Activated CD4-positive, alpha-beta T cell treated with anti-CD3 and anti-CD28 coated beads for 36 hours (primary cell): ENCODE data around the gene SPIRE2. TPM values are rescaled to one million over a fixed set of nuclear protein-coding genes. Genes with fewer than 3 reads are reported as not detected.
"Not testable (repeated sequence)": the region's sequence is repeated elsewhere in the genome, so short reads cannot be mapped to it uniquely, and the experiment has no call there.

ENCODE experiments used
- ATAC-seq: fragments of 200-7000 bp; cut with Tn5 transposase; one replicate; pipeline ENCODE4 v1.10.0; 2021; ENCODE audit warnings: mild to moderate bottlenecking, moderate library complexity
- CTCF ChIA-PET: fragments of 350-600 bp; sonication (Branson Sonifier 250); formaldehyde crosslinking; loops from one replicate; lab custom pipeline; 2021; ENCODE audit warnings: antibody characterized with exemption; lab: Charles Lee
- POLR2A ChIA-PET: fragments of 350-600 bp; sonication (Branson Sonifier 250); formaldehyde crosslinking; loops from one replicate; lab custom pipeline; 2021; ENCODE audit warnings: antibody characterized with exemption, inconsistent platforms; lab: Charles Lee
- DNase-seq: peaks from one replicate; pipeline ENCODE4 v3.0.0-alpha.2; 2020
- H3K27ac Mint-ChIP-seq: one replicate; pipeline ENCODE4 v1.8.0; 2021; ENCODE audit warnings: mixed read lengths
- H3K27me3 Mint-ChIP-seq: one replicate; pipeline ENCODE4 v1.8.0; 2021; ENCODE audit warnings: mixed read lengths
- H3K36me3 Mint-ChIP-seq: one replicate; pipeline ENCODE4 v1.8.0; 2021; ENCODE audit warnings: low read depth, mixed read lengths
- H3K4me1 Mint-ChIP-seq: one replicate; pipeline ENCODE4 v1.8.0; 2021; ENCODE audit warnings: mixed read lengths
- H3K4me3 Mint-ChIP-seq: one replicate; pipeline ENCODE4 v1.8.0; 2021; ENCODE audit warnings: mild to moderate bottlenecking, moderate library complexity, mixed read lengths
- H3K9me3 Mint-ChIP-seq: one replicate; pipeline ENCODE4 v1.8.0; 2021; ENCODE audit warnings: low read depth, mixed read lengths
- intact Hi-C, 2 experiments: fragments of 100-400 bp; cut with DNase I in 1 of 2; cut with micrococcal nuclease in 1 of 2; formaldehyde crosslinking; loops; one replicate each; pipeline versions ENCODE4 v1.14.2 to v1.15.1; 2022 to 2024; cut with DNase I, micrococcal nuclease
- total RNA-seq, 2 experiments: library from RNA; stranded (reverse); gene quantifications; one replicate each; pipeline ENCODE4 v1.2.3, GENCODE V29; 2021

The SPIRE2 gene
- total RNA-seq, 2 experiments from 2014 or later: 1.1 to 1.5 TPM

- ChIA-PET CTCF (interaction anchor here (0.8 to 3.4 kb wide), 3 partner anchors 14 to 85 kb away, joined by 3 to 31 read pairs (median 5); no protein-coding TSS in a partner anchor), POLR2A (no interaction called here)
- H3K27me3 Mint-ChIP-seq: no peaks in the 10 kb centered on the region
- H3K9me3 Mint-ChIP-seq: no peaks in the 10 kb centered on the region
- ATAC-seq (no peak), DNase-seq (no peak)
- no peak overlapping the region for H3K4me3 Mint-ChIP-seq
- no peak overlapping the region for H3K27ac Mint-ChIP-seq
- intact Hi-C loops: loop anchor here in 1 of 2 experiments (2.0 kb wide), 1 partner anchor 85 kb away; no protein-coding TSS in a partner anchor
- peaks cover 6% of the 10 kb centered on the region for H3K4me1 Mint-ChIP-seq
- peaks cover 64% of the 10 kb centered on the region for H3K36me3 Mint-ChIP-seq
These were observed 36.8 kb upstream of the SPIRE2 start for GRCh38 chr16:89791278-89791995.

GRCh38 chr16:89793092-89793491, 35.2 kb upstream of the SPIRE2 start:
- H3K27me3 Mint-ChIP-seq, ATAC-seq, POLR2A ChIA-PET, H3K9me3 Mint-ChIP-seq, H3K27ac Mint-ChIP-seq, H3K4me1 Mint-ChIP-seq, H3K4me3 Mint-ChIP-seq: not testable (repeated sequence)
- CTCF ChIA-PET: interaction anchor here (0.7 to 3.4 kb wide), 8 partner anchors 11 to 90 kb away, joined by 3 to 31 read pairs (median 3); no protein-coding TSS in a partner anchor
- intact Hi-C loops: loop anchor here in 1 of 2 experiments (1.0 kb wide), 2 partner anchors 87 to 93 kb away; no protein-coding TSS in a partner anchor
- H3K36me3 Mint-ChIP-seq: peaks cover 56% of the 10 kb centered on the region
- DNase-seq: peak; percentile 61

- POLR2A ChIA-PET: interaction anchor here (0.6 kb wide), 1 partner anchor 133 kb away, joined by 3 read pairs; no protein-coding TSS in a partner anchor
- intact Hi-C loops: loop anchor here in 1 of 2 experiments (1.0 kb wide), 2 partner anchors 88 to 94 kb away; no protein-coding TSS in a partner anchor
- H3K36me3 Mint-ChIP-seq: peaks cover 60% of the 10 kb centered on the region
- no peak for ATAC-seq
- no peaks in the 10 kb centered on the region for H3K27me3 Mint-ChIP-seq
- H3K4me3 Mint-ChIP-seq: no peak overlapping the region
- H3K27ac Mint-ChIP-seq: no peak overlapping the region
- H3K4me1 Mint-ChIP-seq: no peaks in the 10 kb centered on the region
- no peaks in the 10 kb centered on the region for H3K9me3 Mint-ChIP-seq
- no peak for DNase-seq
- CTCF ChIA-PET: interaction anchor here (0.6 to 3.4 kb wide), 9 partner anchors 10 to 94 kb away, joined by 3 to 31 read pairs (median 3); no protein-coding TSS in a partner anchor
These were observed 34.3 kb upstream of the SPIRE2 start for GRCh38 chr16:89793955-89794354.

- DNase-seq (no peak), ATAC-seq (no peak)
- Mint-ChIP-seq H3K9me3 (no peaks in the 10 kb centered on the region), H3K4me3 (no peak overlapping the region), H3K27me3 (no peaks in the 10 kb centered on the region), H3K4me1 (no peaks in the 10 kb centered on the region), H3K36me3 (peaks cover 65% of the 10 kb centered on the region), H3K27ac (no peak overlapping the region)
- CTCF ChIA-PET: no interaction called here
- POLR2A ChIA-PET: no interaction called here
- intact Hi-C loops: no loop called here
These were observed 32.6 kb upstream of the SPIRE2 start for GRCh38 chr16:89795676-89796075.

GRCh38 chr16:89796104-89796503, 32.2 kb upstream of the SPIRE2 start:
- H3K36me3 Mint-ChIP-seq: peaks cover 61% of the 10 kb centered on the region
- no peak overlapping the region for H3K27ac Mint-ChIP-seq
- H3K27me3 Mint-ChIP-seq: no peaks in the 10 kb centered on the region
- POLR2A ChIA-PET: no interaction called here
- H3K4me3 Mint-ChIP-seq: no peak overlapping the region
- no peaks in the 10 kb centered on the region for H3K9me3 Mint-ChIP-seq
- CTCF ChIA-PET: no interaction called here
- ATAC-seq (no peak), DNase-seq (no peak)
- H3K4me1 Mint-ChIP-seq: no peaks in the 10 kb centered on the region
- intact Hi-C loops: no loop called here

- intact Hi-C loops: no loop called here
- CTCF ChIA-PET: no interaction called here
- ATAC-seq (no peak), DNase-seq (no peak)
- peaks cover 58% of the 10 kb centered on the region for H3K36me3 Mint-ChIP-seq
- POLR2A ChIA-PET: no interaction called here
- H3K9me3 Mint-ChIP-seq: no peaks in the 10 kb centered on the region
- H3K4me3 Mint-ChIP-seq: no peak overlapping the region
- H3K27ac Mint-ChIP-seq: no peak overlapping the region
- no peaks in the 10 kb centered on the region for H3K27me3 Mint-ChIP-seq
- no peaks in the 10 kb centered on the region for H3K4me1 Mint-ChIP-seq
These were observed 30.1 kb upstream of the SPIRE2 start for GRCh38 chr16:89798126-89798525.

- ChIA-PET CTCF (no interaction called here), POLR2A (no interaction called here)
- intact Hi-C loops: no loop called here
- no peak for ATAC-seq
- H3K36me3 Mint-ChIP-seq: peaks cover 58% of the 10 kb centered on the region
- DNase-seq: no peak
- H3K27ac Mint-ChIP-seq: no peak overlapping the region
- no peaks in the 10 kb centered on the region for H3K4me1 Mint-ChIP-seq
- no peak overlapping the region for H3K4me3 Mint-ChIP-seq
- no peaks in the 10 kb centered on the region for H3K27me3 Mint-ChIP-seq
- H3K9me3 Mint-ChIP-seq: no peaks in the 10 kb centered on the region
These were observed 29.4 kb upstream of the SPIRE2 start for GRCh38 chr16:89798832-89799370.

- ATAC-seq (no peak), DNase-seq (no peak)
- CTCF ChIA-PET: interaction anchor here (0.6 kb wide), 1 partner anchor 9 kb away, joined by 3 read pairs; no protein-coding TSS in a partner anchor
- H3K4me1 Mint-ChIP-seq: no peaks in the 10 kb centered on the region
- no peak overlapping the region for H3K27ac Mint-ChIP-seq
- no peak overlapping the region for H3K4me3 Mint-ChIP-seq
- H3K9me3 Mint-ChIP-seq: no peaks in the 10 kb centered on the region
- H3K27me3 Mint-ChIP-seq: no peaks in the 10 kb centered on the region
- intact Hi-C loops: no loop called here
- H3K36me3 Mint-ChIP-seq: peaks cover 66% of the 10 kb centered on the region
- POLR2A ChIA-PET: no interaction called here
These were observed 26.5 kb upstream of the SPIRE2 start for GRCh38 chr16:89801800-89802199.

GRCh38 chr16:89805136-89805905, 23.0 kb upstream of the SPIRE2 start:
- no peak overlapping the region for H3K4me3 Mint-ChIP-seq

GRCh38 chr16:89806589-89807193, 21.6 kb upstream of the SPIRE2 start:
- H3K4me3 Mint-ChIP-seq, ATAC-seq, H3K4me1 Mint-ChIP-seq, DNase-seq, intact Hi-C loops, H3K9me3 Mint-ChIP-seq, POLR2A ChIA-PET, H3K27ac Mint-ChIP-seq, H3K27me3 Mint-ChIP-seq, CTCF ChIA-PET: not testable (repeated sequence)
- peaks cover 61% of the 10 kb centered on the region for H3K36me3 Mint-ChIP-seq

More at GRCh38 chr16:89805136-89805905, 23.0 kb upstream of the SPIRE2 start:
- intact Hi-C loops: no loop called here
- CTCF ChIA-PET: interaction anchor here (1.4 to 1.7 kb wide), 3 partner anchors 8 to 56 kb away, joined by 3 to 5 read pairs (median 5); no protein-coding TSS in a partner anchor
- Mint-ChIP-seq H3K27me3 (no peaks in the 10 kb centered on the region), H3K27ac (no peak overlapping the region), H3K4me1 (no peaks in the 10 kb centered on the region), H3K36me3 (peaks cover 62% of the 10 kb centered on the region), H3K9me3 (no peaks in the 10 kb centered on the region)
- DNase-seq: no peak
- ATAC-seq: no peak
- POLR2A ChIA-PET: no interaction called here

GRCh38 chr16:89808475-89808874, 19.8 kb upstream of the SPIRE2 start:
- H3K36me3 Mint-ChIP-seq: peaks cover 48% of the 10 kb centered on the region
- ATAC-seq (no peak), DNase-seq (no peak)
- H3K4me1 Mint-ChIP-seq: peaks cover 6% of the 10 kb centered on the region
- H3K27ac Mint-ChIP-seq: no peak overlapping the region
- ChIA-PET POLR2A (no interaction called here), CTCF (interaction anchor here (0.8 kb wide), 1 partner anchor 46 kb away, joined by 3 read pairs; no protein-coding TSS in a partner anchor)
- no peaks in the 10 kb centered on the region for H3K9me3 Mint-ChIP-seq
- H3K4me3 Mint-ChIP-seq: no peak overlapping the region
- intact Hi-C loops: no loop called here
- H3K27me3 Mint-ChIP-seq: no peaks in the 10 kb centered on the region
